Ascending aorta (tissue), 2 donors: Measurements from ENCODE around the gene NOBOX. TPM values are rescaled to one million over a fixed set of nuclear protein-coding genes. Genes with fewer than 3 reads are reported as not detected.

ENCODE experiments used
- DNase-seq, 2 donors: peaks; one replicate each; pipeline ENCODE4 v3.0.0-alpha.2; 2019; ENCODE audit warnings: low spot score in 2 of 2
- H3K27ac ChIP-seq, 2 donors: fragments of 200-600 bp; sonication (generic); one replicate each; pipeline ENCODE4 v1.5.1; 2016 to 2017; ENCODE audit warnings: mild to moderate bottlenecking in 1 of 2
- H3K27me3 ChIP-seq: fragments of 200-600 bp; sonication (generic); one replicate; pipeline ENCODE4 v1.5.1; 2017
- H3K36me3 ChIP-seq, 2 donors: fragments of 200-600 bp; sonication (generic); one replicate each; pipeline ENCODE4 v1.5.1; 2016
- H3K4me1 ChIP-seq, 2 donors: fragments of 200-600 bp; sonication (generic); one replicate each; pipeline ENCODE4 v1.5.1; 2016 to 2017; ENCODE audit warnings: mild to moderate bottlenecking in 1 of 2
- H3K4me3 ChIP-seq, 2 donors: fragments of 200-600 bp; sonication (generic); one replicate each; pipeline ENCODE4 v1.5.1; 2016 to 2017; ENCODE audit warnings: mild to moderate bottlenecking in 1 of 2
- H3K9me3 ChIP-seq, 2 donors: fragments of 200-600 bp; sonication (generic); one replicate each; pipeline ENCODE4 v1.5.1; 2016
- CTCF ChIP-seq, 3 experiments: fragments of 200-600 bp in 2 of 3; fragments of 450-650 bp in 1 of 3; sonication (generic) in 2 of 3; IDR thresholded peaks; one replicate each; pipeline ENCODE4 v1.5.1; 2016 to 2019; ENCODE audit warnings: antibody characterized with exemption in 3 of 3, mild to moderate bottlenecking in 1 of 3, moderate library complexity in 1 of 3
- intact Hi-C: fragments of 100-400 bp; cut with DNase I; formaldehyde crosslinking; loops from one replicate; pipeline ENCODE4 v1.15.1; 2023
- total RNA-seq: library from RNA; depleted of rRNA; stranded (reverse); fragments of >200 nt; gene quantifications from one replicate; pipeline ENCODE4 v1.1.0, GENCODE V29; 2016

NOBOX gene
- total RNA-seq, 1 donor from 2014 or later, result not detected

- TF ChIP-seq CTCF (IDR thresholded peaks at IDR 0.05), result peak; percentile 60 to 75 (median 67)
- H3K4me3 ChIP-seq, result no peak overlapping the region
Observed at GRCh38 chr7:144391823-144392255, 11.7 kb downstream of the NOBOX start.

DNA sequence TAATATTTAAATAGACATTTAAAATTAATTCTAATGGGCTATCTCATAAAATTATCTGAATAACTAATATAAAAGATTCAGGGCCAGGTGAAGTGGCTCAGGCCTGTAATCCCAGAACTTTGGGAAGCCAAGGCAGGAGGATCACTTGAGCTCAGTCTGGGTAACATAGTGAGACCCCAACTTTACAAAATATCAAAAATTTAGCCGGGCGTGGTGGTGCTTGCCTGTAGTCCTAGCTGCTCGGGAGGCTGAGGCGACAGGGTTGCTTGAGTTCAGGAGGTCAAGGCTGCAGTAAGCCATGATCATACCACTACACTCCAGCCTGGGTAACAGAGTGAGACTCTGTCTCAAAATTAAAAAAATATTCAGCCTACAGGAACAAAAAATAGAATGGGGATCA, 12.5 kb downstream of the NOBOX start:
- TF ChIP-seq CTCF (IDR thresholded peaks at IDR 0.05), result no peak
- H3K36me3 ChIP-seq, result no peaks in the 10 kb centered on the region
- H3K4me3 ChIP-seq, result no peak overlapping the region
- DNase-seq, result no peak
- no peaks in the 10 kb centered on the region for H3K27me3 ChIP-seq
- no peaks in the 10 kb centered on the region for H3K4me1 ChIP-seq
- no peak overlapping the region for H3K27ac ChIP-seq
- H3K9me3 ChIP-seq, result no peaks in the 10 kb centered on the region
- intact Hi-C loops, result loop anchor here (5.0 kb wide), 1 partner anchor 214 kb away; no protein-coding TSS in a partner anchor

More at GRCh38 chr7:144391823-144392255, 11.7 kb downstream of the NOBOX start:
- H3K4me1 ChIP-seq, result no peaks in the 10 kb centered on the region
- no peak overlapping the region for H3K27ac ChIP-seq
- no peaks in the 10 kb centered on the region for H3K36me3 ChIP-seq
- no peak for DNase-seq
- H3K27me3 ChIP-seq, result no peaks in the 10 kb centered on the region
- H3K9me3 ChIP-seq, result no peaks in the 10 kb centered on the region
- intact Hi-C loops, result loop anchor here (5.0 kb wide), 1 partner anchor 215 kb away; no protein-coding TSS in a partner anchor

GRCh38 chr7:144390481-144390880, 13.0 kb downstream of the NOBOX start:
- TF ChIP-seq CTCF (IDR thresholded peaks at IDR 0.05), result no peak
- intact Hi-C loops, result loop anchor here (5.0 kb wide), 1 partner anchor 213 kb away; no protein-coding TSS in a partner anchor

DNA sequence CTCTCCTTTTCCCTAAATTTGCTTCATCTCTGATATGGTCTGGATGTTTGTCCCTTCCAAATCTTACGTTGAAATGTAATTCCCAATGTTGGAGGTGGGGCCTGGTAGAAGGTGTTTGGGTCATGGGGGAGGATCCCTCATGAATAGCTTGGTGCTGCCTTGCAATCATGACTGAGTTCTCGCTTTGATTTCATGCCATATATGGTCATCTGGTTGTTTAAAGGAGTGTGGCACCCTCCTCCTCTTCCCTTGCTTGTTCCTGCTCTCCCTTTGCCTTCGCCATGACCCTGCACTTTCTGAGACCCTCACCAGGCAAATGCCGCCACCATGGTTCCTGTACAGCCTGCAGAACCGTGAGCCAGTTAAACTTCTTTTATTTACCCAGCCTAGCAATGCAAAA, 14.5 kb downstream of the NOBOX start:
- no peaks in the 10 kb centered on the region for H3K27me3 ChIP-seq
- no peaks in the 10 kb centered on the region for H3K4me1 ChIP-seq
- no peak for TF ChIP-seq CTCF (IDR thresholded peaks at IDR 0.05)
- no peak for DNase-seq
- H3K9me3 ChIP-seq, result no peaks in the 10 kb centered on the region
- intact Hi-C loops, result no loop called here
- no peak overlapping the region for H3K4me3 ChIP-seq
- H3K36me3 ChIP-seq, result no peaks in the 10 kb centered on the region
- no peak overlapping the region for H3K27ac ChIP-seq

More at GRCh38 chr7:144390481-144390880, 13.0 kb downstream of the NOBOX start:
- Histone ChIP-seq H3K9me3 (no peaks in the 10 kb centered on the region), H3K36me3 (no peaks in the 10 kb centered on the region), H3K27me3 (no peaks in the 10 kb centered on the region), H3K4me1 (no peaks in the 10 kb centered on the region), H3K27ac (no peak overlapping the region), H3K4me3 (no peak overlapping the region)
- DNase-seq, result no peak

- Histone ChIP-seq H3K27me3 (no peaks in the 10 kb centered on the region), H3K27ac (no peak overlapping the region), H3K4me1 (no peaks in the 10 kb centered on the region), H3K36me3 (no peaks in the 10 kb centered on the region), H3K9me3 (no peaks in the 10 kb centered on the region), H3K4me3 (no peak overlapping the region)
- TF ChIP-seq CTCF (IDR thresholded peaks at IDR 0.05), result no peak
- intact Hi-C loops, result no loop called here
- DNase-seq, result no peak
Observed at GRCh38 chr7:144386741-144387140, 16.8 kb downstream of the NOBOX start.
